Measurements from ENCODE around the gene DRC3. TPM values are rescaled to one million over a fixed set of nuclear protein-coding genes. Genes with fewer than 3 reads are reported as not detected.

Gene DRC3
- total RNA-seq, 4 donors from 2014 or later = 1.1 to 3.5 (median 1.7) TPM

DNA sequence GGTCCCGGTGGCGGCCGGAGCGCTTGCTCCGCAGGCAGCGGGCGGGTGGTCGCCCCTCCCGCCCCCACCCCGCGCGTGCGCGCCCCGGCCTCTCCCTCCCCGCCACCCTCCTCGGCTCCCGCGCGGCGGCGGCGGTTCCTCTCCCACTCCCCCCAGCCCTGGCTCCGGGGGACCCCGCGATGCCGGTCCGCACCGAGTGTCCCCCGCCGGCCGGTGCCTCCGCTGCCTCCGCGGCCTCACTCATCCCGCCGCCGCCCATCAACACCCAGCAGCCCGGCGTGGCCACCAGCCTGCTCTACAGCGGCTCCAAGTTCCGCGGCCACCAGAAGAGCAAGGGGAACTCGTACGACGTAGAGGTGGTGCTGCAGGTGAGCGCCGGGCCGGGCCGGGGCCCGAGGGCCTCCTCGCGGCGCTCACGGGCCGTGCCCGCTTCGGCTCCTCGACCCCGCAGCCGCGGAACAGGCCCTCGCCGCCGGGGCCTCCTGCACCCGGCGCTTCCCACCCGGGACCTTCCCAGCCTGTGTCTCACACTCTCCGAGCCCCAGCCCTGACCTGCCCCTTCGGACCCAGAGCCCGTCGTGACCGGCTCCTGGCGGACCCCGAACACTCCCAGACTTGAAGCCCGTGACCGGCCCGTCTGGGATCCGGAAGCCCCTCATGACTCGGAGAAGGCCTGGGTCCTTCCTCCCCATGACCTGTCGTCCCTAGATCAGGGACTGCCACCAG is 67.0 kb downstream of the DRC3 start:
- H3K4me3 ChIP-seq = peak overlapping the region; percentile 75 to 92
- peaks cover 5 to 56% (median 16%) of the 10 kb centered on the region in 3 donors for H3K4me1 ChIP-seq
- H3K36me3 ChIP-seq = peaks cover 0 to 5% of the 10 kb centered on the region in 2 donors
- peak overlapping the region; percentile 40 to 90 (median 88) for H3K27ac ChIP-seq
- no peaks in the 10 kb centered on the region for H3K27me3 ChIP-seq
- no peaks in the 10 kb centered on the region for H3K9me3 ChIP-seq
- TF ChIP-seq POLR2AphosphoS5 (IDR thresholded peaks at IDR 0.05) = no peak
- TF ChIP-seq, protein P1, sequence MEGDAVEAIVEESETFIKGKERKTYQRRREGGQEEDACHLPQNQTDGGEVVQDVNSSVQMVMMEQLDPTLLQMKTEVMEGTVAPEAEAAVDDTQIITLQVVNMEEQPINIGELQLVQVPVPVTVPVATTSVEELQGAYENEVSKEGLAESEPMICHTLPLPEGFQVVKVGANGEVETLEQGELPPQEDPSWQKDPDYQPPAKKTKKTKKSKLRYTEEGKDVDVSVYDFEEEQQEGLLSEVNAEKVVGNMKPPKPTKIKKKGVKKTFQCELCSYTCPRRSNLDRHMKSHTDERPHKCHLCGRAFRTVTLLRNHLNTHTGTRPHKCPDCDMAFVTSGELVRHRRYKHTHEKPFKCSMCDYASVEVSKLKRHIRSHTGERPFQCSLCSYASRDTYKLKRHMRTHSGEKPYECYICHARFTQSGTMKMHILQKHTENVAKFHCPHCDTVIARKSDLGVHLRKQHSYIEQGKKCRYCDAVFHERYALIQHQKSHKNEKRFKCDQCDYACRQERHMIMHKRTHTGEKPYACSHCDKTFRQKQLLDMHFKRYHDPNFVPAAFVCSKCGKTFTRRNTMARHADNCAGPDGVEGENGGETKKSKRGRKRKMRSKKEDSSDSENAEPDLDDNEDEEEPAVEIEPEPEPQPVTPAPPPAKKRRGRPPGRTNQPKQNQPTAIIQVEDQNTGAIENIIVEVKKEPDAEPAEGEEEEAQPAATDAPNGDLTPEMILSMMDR (IDR thresholded peaks at IDR 0.05) = peak in 1 of 4 experiments; percentile 2
- TF ChIP-seq EP300 (IDR thresholded peaks at IDR 0.05) = no peak
- TF ChIP-seq POLR2A (IDR thresholded peaks at IDR 0.05) = no peak
- no CpG with 5 or more reads among the region's 81 CpGs for WGBS, 2 donors (ENCODE audit: low coverage in 1 of 2)
- peak; percentile 55 for ATAC-seq

DNA sequence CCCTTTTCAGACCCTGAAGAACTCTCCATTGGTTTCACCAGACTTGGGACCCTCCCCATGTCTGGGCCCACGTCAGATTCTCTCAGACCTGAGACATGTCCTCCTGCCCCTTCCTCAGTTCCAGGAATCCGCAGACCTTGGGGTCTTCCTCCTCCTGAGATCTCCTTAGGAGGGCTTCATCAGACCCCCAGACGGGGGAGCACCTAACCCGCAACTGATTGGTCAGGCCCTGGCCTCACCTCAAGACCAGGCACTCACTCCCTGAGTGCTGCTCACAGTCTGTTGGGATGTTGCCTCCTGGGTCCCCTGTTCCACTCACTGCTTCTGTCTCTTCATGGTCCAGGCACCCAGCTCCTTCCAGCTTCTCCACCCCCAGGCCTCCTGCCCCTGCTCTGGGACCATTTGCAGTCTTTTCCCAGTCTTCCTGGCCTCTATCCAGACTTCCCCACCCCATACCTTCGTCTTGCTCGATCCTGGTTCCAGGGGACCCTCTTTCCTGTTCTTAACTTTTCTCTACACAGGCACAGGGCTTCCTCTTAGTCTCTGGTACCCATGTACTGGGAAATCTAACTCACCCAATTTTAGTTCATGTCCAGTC is 67.7 kb downstream of the DRC3 start:
- H3K4me1 ChIP-seq = peaks cover 5 to 56% (median 16%) of the 10 kb centered on the region in 3 donors
- WGBS, 2 donors (ENCODE audit: low coverage in 1 of 2) = 12 to 28% methylated on average over 2 to 5 of the region's 6 CpGs
- ATAC-seq = no peak

DNA sequence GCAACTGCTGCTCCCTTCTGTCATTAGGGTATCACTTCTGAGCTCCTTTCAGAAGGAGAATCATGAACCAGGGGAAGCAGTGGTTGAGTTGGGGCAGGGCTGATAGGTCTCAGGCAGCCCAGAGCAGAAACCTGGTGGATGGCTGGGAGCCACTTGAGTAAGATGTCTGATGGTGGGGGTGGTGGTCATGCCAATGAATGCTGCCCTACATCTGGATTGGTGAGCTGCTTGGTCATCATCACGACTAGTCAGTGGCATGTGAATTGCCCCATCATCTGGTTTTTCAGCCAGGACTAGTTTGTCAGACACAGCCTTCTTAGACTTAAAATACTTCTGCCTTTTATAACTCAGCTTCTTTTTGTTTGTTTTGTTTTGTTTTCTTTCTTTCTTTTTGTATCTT is 69.1 kb downstream of the DRC3 start:
- no peak for ATAC-seq
- 14% methylated on average over 1 of the region's 1 CpG; no CpG with 5 or more reads in 1 of the 2 donors for WGBS, 2 donors (ENCODE audit: low coverage in 1 of 2)
- Histone ChIP-seq H3K4me3 (no peak overlapping the region), H3K36me3 (peaks cover 0 to 23% of the 10 kb centered on the region in 2 donors), H3K4me1 (peaks cover 5 to 54% (median 16%) of the 10 kb centered on the region in 3 donors), H3K9me3 (no peaks in the 10 kb centered on the region), H3K27me3 (no peaks in the 10 kb centered on the region), H3K27ac (no peak overlapping the region)
- no peak for TF ChIP-seq POLR2AphosphoS5 (IDR thresholded peaks at IDR 0.05)
- TF ChIP-seq, protein P1 (IDR thresholded peaks at IDR 0.05) = no peak
- TF ChIP-seq EP300 (IDR thresholded peaks at IDR 0.05) = no peak
- no peak for TF ChIP-seq POLR2A (IDR thresholded peaks at IDR 0.05)

More for the DNA sequence above, 67.7 kb downstream of the DRC3 start:
- Histone ChIP-seq H3K27me3 (no peaks in the 10 kb centered on the region), H3K9me3 (no peaks in the 10 kb centered on the region), H3K4me3 (peak overlapping the region; percentile 75 to 92), H3K27ac (peak overlapping the region in 2 of 4 donors; percentile 87 to 90), H3K36me3 (peaks cover 0 to 10% of the 10 kb centered on the region in 2 donors)
- TF ChIP-seq EP300 (IDR thresholded peaks at IDR 0.05) (no peak), POLR2AphosphoS5 (IDR thresholded peaks at IDR 0.05) (no peak), POLR2A (IDR thresholded peaks at IDR 0.05) (no peak)
- TF ChIP-seq, protein P1 (IDR thresholded peaks at IDR 0.05) = no peak

DNA sequence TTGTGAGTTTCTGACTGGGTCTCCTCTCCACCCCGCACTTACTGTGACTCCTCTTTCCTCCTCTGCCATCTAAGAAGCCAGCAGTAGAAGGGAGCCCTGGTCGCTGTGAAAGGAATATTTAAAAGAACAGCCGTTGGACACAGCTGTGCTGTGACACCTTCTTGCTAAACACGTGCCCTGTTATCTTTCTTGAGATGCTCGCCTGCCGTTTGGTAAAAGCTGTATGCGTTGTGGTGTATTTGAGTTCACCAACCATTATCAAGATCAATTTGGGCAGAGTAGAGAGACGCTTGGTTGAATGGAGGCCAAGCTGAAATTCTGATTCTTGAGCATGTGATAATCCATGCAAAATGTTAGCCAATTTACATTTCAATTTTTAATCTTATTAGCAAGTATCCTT is 70.3 kb downstream of the DRC3 start:
- H3K27ac ChIP-seq = no peak overlapping the region
- TF ChIP-seq POLR2A (IDR thresholded peaks at IDR 0.05) (no peak), EP300 (IDR thresholded peaks at IDR 0.05) (no peak), POLR2AphosphoS5 (IDR thresholded peaks at IDR 0.05) (no peak)
- TF ChIP-seq, protein P1 (IDR thresholded peaks at IDR 0.05) = no peak
- H3K4me3 ChIP-seq = no peak overlapping the region
- peaks cover 0 to 33% of the 10 kb centered on the region in 2 donors for H3K36me3 ChIP-seq
- ATAC-seq = no peak
- H3K27me3 ChIP-seq = no peaks in the 10 kb centered on the region
- peaks cover 5 to 42% (median 10%) of the 10 kb centered on the region in 3 donors for H3K4me1 ChIP-seq
- WGBS, 2 donors (ENCODE audit: low coverage in 1 of 2) = 84 to 85% methylated on average over 8 of the region's 8 CpGs
- no peaks in the 10 kb centered on the region for H3K9me3 ChIP-seq

All from gastroesophageal sphincter (tissue), 4 donors.